Brain microvascular endothelial cell (primary cell): Measurements from ENCODE around the gene ZBTB16.

Source experiments
- DNase-seq: peaks from one replicate; pipeline ENCODE4 v3.0.0-alpha.2; 2020
- H3K27ac ChIP-seq: fragments of 250-450 bp; sonication (Bioruptor Pico); 2 replicates; pipeline ENCODE4 v1.5.1; 2020; ENCODE audit warnings: mild to moderate bottlenecking, moderate library complexity
- H3K27me3 ChIP-seq: fragments of 250-450 bp; sonication (Bioruptor Pico); replicated peaks from 2 replicates; pipeline ENCODE4 v1.5.1; 2020; ENCODE audit warnings: mild to moderate bottlenecking
- H3K36me3 ChIP-seq: fragments of 250-450 bp; sonication (Bioruptor Pico); replicated peaks from 2 replicates; pipeline ENCODE4 v1.5.1; 2020; ENCODE audit warnings: mild to moderate bottlenecking
- H3K4me3 ChIP-seq: 2 replicates; pipeline ENCODE4 v1.5.1; 2011; ENCODE audit warnings: low read depth, mild to moderate bottlenecking, control low read depth, low read length, moderate library complexity
- in situ Hi-C: cut with HindIII; loops from 2 replicates; pipeline ENCODE4 v1.10.0; 2017; ENCODE audit warnings: low sequenced_read_pairs, low pct_ligation_motif_present
- TF ChIP-seq, protein P1 (sequence below): IDR thresholded peaks from 2 replicates; pipeline ENCODE4 v1.5.1; 2011; ENCODE audit warnings: low read depth, mild to moderate bottlenecking, moderate library complexity, low read length, control low read depth, inconsistent platforms; ENCODE audit errors: missing control alignments

Gene ZBTB16

DNA sequence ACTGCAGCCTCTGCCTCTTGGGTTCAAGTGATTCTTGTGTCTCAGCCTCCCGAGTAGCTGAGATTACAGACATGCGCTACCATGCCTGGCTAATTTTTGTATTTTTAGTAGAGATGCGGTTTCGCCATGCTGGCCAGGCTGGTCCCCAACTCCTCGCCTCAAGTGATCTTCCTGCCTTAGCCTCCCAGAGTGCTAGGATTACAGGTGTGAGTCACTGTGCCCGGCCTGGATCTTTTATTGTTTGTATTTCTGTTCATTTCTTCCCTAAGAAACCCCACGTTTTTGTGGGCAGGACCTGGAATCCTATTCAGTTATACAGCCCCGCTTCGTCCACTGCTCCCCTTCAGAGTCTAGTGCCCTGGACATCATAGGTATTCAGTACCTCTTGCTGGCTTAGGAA, 28.7 kb downstream of the ZBTB16 start:
- H3K4me3 ChIP-seq, result no peak overlapping the region
- H3K36me3 ChIP-seq, result no peaks in the 10 kb centered on the region
- no peak overlapping the region for H3K27ac ChIP-seq
- DNase-seq, result no peak
- in situ Hi-C loops, result no loop called here
- TF ChIP-seq, protein P1, sequence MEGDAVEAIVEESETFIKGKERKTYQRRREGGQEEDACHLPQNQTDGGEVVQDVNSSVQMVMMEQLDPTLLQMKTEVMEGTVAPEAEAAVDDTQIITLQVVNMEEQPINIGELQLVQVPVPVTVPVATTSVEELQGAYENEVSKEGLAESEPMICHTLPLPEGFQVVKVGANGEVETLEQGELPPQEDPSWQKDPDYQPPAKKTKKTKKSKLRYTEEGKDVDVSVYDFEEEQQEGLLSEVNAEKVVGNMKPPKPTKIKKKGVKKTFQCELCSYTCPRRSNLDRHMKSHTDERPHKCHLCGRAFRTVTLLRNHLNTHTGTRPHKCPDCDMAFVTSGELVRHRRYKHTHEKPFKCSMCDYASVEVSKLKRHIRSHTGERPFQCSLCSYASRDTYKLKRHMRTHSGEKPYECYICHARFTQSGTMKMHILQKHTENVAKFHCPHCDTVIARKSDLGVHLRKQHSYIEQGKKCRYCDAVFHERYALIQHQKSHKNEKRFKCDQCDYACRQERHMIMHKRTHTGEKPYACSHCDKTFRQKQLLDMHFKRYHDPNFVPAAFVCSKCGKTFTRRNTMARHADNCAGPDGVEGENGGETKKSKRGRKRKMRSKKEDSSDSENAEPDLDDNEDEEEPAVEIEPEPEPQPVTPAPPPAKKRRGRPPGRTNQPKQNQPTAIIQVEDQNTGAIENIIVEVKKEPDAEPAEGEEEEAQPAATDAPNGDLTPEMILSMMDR, result no peak
- no peaks in the 10 kb centered on the region for H3K27me3 ChIP-seq

DNA sequence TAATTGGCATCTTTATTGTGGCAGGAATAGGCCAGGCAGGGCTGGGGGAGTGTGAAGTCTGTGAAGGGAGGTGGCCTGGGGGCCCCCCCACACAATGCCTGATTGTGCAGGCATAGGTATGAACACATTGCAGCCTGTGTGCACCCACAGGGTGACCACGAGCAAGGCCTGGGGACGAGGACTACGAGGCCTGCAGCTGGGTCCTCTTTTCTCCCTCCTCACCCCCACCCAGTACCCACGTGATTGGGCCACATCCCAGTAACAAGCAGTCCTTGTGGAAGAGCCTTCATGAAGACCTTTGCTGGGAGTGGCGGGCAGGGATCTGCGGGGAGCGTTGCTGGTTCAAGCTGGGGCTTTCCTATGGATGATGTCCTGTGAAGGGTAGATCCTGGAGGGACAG, 29.3 kb downstream of the ZBTB16 start:
- in situ Hi-C loops, result no loop called here

DNA sequence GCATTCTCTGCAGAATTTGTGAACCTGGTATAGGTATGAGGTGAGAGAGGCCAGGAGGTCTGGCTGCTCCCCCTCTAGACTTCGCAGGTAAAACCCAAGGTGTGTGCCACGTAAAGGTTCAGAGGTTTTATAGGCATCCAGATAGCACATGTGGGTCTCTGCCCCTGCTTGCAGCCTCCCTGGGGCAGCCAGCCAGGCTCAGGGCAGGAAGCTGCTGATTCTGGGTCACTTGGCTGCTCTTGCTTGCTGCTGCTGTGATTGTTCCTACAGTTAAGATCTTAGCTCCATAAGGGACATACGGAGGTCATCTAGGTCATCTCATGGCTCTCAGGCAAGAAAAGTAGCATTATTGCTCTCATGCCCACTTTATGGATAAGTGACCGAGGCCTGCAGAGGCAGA, 30.2 kb downstream of the ZBTB16 start:
- TF ChIP-seq, protein P1, result no peak
- no peak for DNase-seq
- H3K36me3 ChIP-seq, result no peaks in the 10 kb centered on the region
- H3K27ac ChIP-seq, result no peak overlapping the region
- H3K4me3 ChIP-seq, result no peak overlapping the region
- no peaks in the 10 kb centered on the region for H3K27me3 ChIP-seq
- in situ Hi-C loops, result no loop called here

More for the DNA sequence above, 29.3 kb downstream of the ZBTB16 start:
- TF ChIP-seq, protein P1, result no peak
- DNase-seq, result no peak
- no peak overlapping the region for H3K4me3 ChIP-seq
- no peak overlapping the region for H3K27ac ChIP-seq
- H3K27me3 ChIP-seq, result no peaks in the 10 kb centered on the region
- H3K36me3 ChIP-seq, result no peaks in the 10 kb centered on the region

GRCh38 chr11:114090225-114090910, 30.9 kb downstream of the ZBTB16 start:
- TF ChIP-seq, protein P1, result no peak
- Histone ChIP-seq H3K36me3 (no peaks in the 10 kb centered on the region), H3K27ac (no peak overlapping the region), H3K4me3 (no peak overlapping the region), H3K27me3 (no peaks in the 10 kb centered on the region)
- no peak for DNase-seq
- in situ Hi-C loops, result no loop called here

GRCh38 chr11:114090976-114091375, 31.5 kb downstream of the ZBTB16 start:
- DNase-seq, result no peak
- no peak overlapping the region for H3K27ac ChIP-seq
- H3K27me3 ChIP-seq, result no peaks in the 10 kb centered on the region
- TF ChIP-seq, protein P1, result no peak
- H3K4me3 ChIP-seq, result no peak overlapping the region
- H3K36me3 ChIP-seq, result no peaks in the 10 kb centered on the region
- in situ Hi-C loops, result no loop called here
